ENCODE results near the gene PIP4K2A. TPM values are rescaled to one million over a fixed set of nuclear protein-coding genes. Genes with fewer than 3 reads are reported as not detected.
A peak's percentile ranks its signal among the peaks of the same experiment; 100 is the strongest.

PIP4K2A gene
- 22.7 and 24.2 TPM in 2 replicates for total RNA-seq (2022)
- Bru-seq, nascent RNA: percentile 79 among the genes with signal in this experiment
- percentile 64 among the genes with signal in this experiment for BruChase-seq, experiment 1, labeled RNA remaining after a 6-hour chase
- percentile 67 among the genes with signal in this experiment for BruChase-seq, experiment 2, labeled RNA remaining after a 2-hour chase
- long read RNA-seq, partial matches to known transcripts: 0 of 6 reads
- long read RNA-seq, other reads (novel, unspliced or antisense): 5 of 6 reads

DNA sequence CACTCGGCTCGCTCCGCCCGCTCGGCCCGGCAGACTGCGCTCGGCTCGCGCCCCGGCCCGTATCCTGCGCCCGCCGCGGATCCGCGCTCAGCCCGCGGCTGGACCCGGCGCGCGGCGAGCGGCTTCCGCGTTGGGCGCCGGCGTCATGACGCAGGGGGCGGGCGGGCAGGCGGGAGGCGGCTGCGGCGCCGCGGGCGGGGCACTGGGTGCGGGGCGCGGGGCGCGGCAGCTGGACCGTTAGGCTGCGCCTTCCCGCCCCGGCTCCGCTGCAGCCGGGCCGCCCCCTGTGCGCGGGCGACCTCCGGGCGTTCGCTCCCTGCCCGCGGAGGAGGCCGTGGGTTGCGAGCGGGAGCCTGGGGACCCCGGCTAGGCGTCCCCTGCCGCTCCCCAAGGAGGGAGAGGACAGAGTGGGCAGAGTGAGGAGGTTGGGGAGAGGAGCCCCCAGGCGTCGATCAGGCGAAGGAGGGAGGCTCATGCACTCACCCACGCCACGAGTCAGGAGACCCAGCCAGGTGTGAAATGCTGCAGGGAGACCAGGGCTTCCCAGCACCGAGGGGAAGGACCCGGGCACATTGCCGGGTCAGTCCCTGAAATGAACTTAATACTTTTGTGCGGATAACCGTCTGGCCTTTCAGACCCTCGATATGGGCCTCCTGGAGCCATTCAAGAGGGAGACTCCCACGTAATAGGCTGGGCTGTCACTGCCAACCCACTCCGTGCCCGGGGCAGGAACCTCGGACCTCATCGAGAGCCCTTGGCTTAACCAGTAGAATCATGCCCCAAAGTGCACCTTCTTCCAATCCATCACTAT, at the start of gene PIP4K2A:
Gene PIP4K2A, minus strand, starts transcription at position 100 of the 811 bp plus-strand sequence. CDS start 252 bp downstream, outside the sequence.
- no peaks in the 10 kb centered on the region for H3K9me3 Mint-ChIP-seq (ENCODE audit: low read depth, unreplicated experiment)
- CTCF ChIA-PET: no interaction called here
- DNase-seq: peak; percentile 78
- H3K4me1 Mint-ChIP-seq (ENCODE audit: low read depth, unreplicated experiment): peaks cover 18% of the 10 kb centered on the region
- peak within 1 kb of the TSS; percentile 21 for H3K27ac Mint-ChIP-seq (ENCODE audit: unreplicated experiment)
- no TSS peak for BruUV-seq (replicated peaks)
- peaks cover 25% of the 10 kb centered on the region for H3K36me3 Mint-ChIP-seq (ENCODE audit: insufficient read depth, unreplicated experiment)
- H3K4me3 Mint-ChIP-seq (ENCODE audit: low read depth, unreplicated experiment): peak within 1 kb of the TSS; percentile 76
- no peaks in the 10 kb centered on the region for H3K27me3 Mint-ChIP-seq (ENCODE audit: unreplicated experiment)
- TF ChIP-seq CTCF (IDR thresholded peaks at IDR 0.05; ENCODE audit: unreplicated experiment): no peak
- intact Hi-C loops (cut with micrococcal nuclease; ENCODE audit: unreplicated experiment): loop anchor here (5.0 to 10.0 kb wide), 2 partner anchors 87 to 270 kb away; no protein-coding TSS in a partner anchor

- Mint-ChIP-seq H3K9me3 (ENCODE audit: low read depth, unreplicated experiment) (no peaks in the 10 kb centered on the region), H3K36me3 (ENCODE audit: insufficient read depth, unreplicated experiment) (no peaks in the 10 kb centered on the region), H3K27ac (ENCODE audit: unreplicated experiment) (no peak overlapping the region), H3K4me3 (ENCODE audit: low read depth, unreplicated experiment) (no peak overlapping the region), H3K27me3 (ENCODE audit: unreplicated experiment) (no peaks in the 10 kb centered on the region), H3K4me1 (ENCODE audit: low read depth, unreplicated experiment) (no peaks in the 10 kb centered on the region)
- DNase-seq: no peak
- TF ChIP-seq CTCF (IDR thresholded peaks at IDR 0.05; ENCODE audit: unreplicated experiment): no peak
- intact Hi-C loops (cut with micrococcal nuclease; ENCODE audit: unreplicated experiment): no loop called here
- CTCF ChIA-PET: interaction anchor here (0.6 kb wide), 1 partner anchor 36 kb away, joined by 4 read pairs; no protein-coding TSS in a partner anchor
- no TSS peak for BruUV-seq (replicated peaks)
These were observed 47.3 kb upstream of the PIP4K2A start for GRCh38 chr10:22761569-22762220.

GRCh38 chr10:22760025-22760424, 45.6 kb upstream of the PIP4K2A start:
- no peak for DNase-seq
- intact Hi-C loops (cut with micrococcal nuclease; ENCODE audit: unreplicated experiment): no loop called here
- H3K9me3 Mint-ChIP-seq (ENCODE audit: low read depth, unreplicated experiment): no peaks in the 10 kb centered on the region
- no peaks in the 10 kb centered on the region for H3K27me3 Mint-ChIP-seq (ENCODE audit: unreplicated experiment)
- no peak overlapping the region for H3K4me3 Mint-ChIP-seq (ENCODE audit: low read depth, unreplicated experiment)
- TF ChIP-seq CTCF (IDR thresholded peaks at IDR 0.05; ENCODE audit: unreplicated experiment): no peak
- no peaks in the 10 kb centered on the region for H3K36me3 Mint-ChIP-seq (ENCODE audit: insufficient read depth, unreplicated experiment)
- no peaks in the 10 kb centered on the region for H3K4me1 Mint-ChIP-seq (ENCODE audit: low read depth, unreplicated experiment)
- no peak overlapping the region for H3K27ac Mint-ChIP-seq (ENCODE audit: unreplicated experiment)
- CTCF ChIA-PET: interaction anchor here (1.0 kb wide), 1 partner anchor 63 kb away, joined by 3 read pairs; no protein-coding TSS in a partner anchor
- no TSS peak for BruUV-seq (replicated peaks)

GRCh38 chr10:22758867-22759266, 44.5 kb upstream of the PIP4K2A start:
- no peaks in the 10 kb centered on the region for H3K4me1 Mint-ChIP-seq (ENCODE audit: low read depth, unreplicated experiment)
- H3K27me3 Mint-ChIP-seq (ENCODE audit: unreplicated experiment): no peaks in the 10 kb centered on the region
- no peaks in the 10 kb centered on the region for H3K9me3 Mint-ChIP-seq (ENCODE audit: low read depth, unreplicated experiment)
- H3K27ac Mint-ChIP-seq (ENCODE audit: unreplicated experiment): no peak overlapping the region
- no peaks in the 10 kb centered on the region for H3K36me3 Mint-ChIP-seq (ENCODE audit: insufficient read depth, unreplicated experiment)
- DNase-seq: no peak
- CTCF ChIA-PET: no interaction called here
- TF ChIP-seq CTCF (IDR thresholded peaks at IDR 0.05; ENCODE audit: unreplicated experiment): no peak
- intact Hi-C loops (cut with micrococcal nuclease; ENCODE audit: unreplicated experiment): no loop called here
- no TSS peak for BruUV-seq (replicated peaks)
- no peak overlapping the region for H3K4me3 Mint-ChIP-seq (ENCODE audit: low read depth, unreplicated experiment)

Measured in Calu3 (cell line).